22Rv1 (cell line): Measurements from ENCODE around the gene NME3.

Experiments used
- H3K27ac ChIP-seq: fragments of 450-650 bp; 2 replicates; pipeline ENCODE4 v1.5.1; 2017
- ZFX ChIP-seq: fragments of 450-650 bp; IDR thresholded peaks from 2 replicates; pipeline ENCODE4 v1.6.1; 2017; ENCODE audit warnings: antibody characterized with exemption, borderline replicate concordance
- TF ChIP-seq, protein P1 (sequence below): fragments of 450-650 bp; IDR thresholded peaks from 2 replicates; pipeline ENCODE4 v1.5.1; 2017; ENCODE audit warnings: mild to moderate bottlenecking

Gene NME3

DNA sequence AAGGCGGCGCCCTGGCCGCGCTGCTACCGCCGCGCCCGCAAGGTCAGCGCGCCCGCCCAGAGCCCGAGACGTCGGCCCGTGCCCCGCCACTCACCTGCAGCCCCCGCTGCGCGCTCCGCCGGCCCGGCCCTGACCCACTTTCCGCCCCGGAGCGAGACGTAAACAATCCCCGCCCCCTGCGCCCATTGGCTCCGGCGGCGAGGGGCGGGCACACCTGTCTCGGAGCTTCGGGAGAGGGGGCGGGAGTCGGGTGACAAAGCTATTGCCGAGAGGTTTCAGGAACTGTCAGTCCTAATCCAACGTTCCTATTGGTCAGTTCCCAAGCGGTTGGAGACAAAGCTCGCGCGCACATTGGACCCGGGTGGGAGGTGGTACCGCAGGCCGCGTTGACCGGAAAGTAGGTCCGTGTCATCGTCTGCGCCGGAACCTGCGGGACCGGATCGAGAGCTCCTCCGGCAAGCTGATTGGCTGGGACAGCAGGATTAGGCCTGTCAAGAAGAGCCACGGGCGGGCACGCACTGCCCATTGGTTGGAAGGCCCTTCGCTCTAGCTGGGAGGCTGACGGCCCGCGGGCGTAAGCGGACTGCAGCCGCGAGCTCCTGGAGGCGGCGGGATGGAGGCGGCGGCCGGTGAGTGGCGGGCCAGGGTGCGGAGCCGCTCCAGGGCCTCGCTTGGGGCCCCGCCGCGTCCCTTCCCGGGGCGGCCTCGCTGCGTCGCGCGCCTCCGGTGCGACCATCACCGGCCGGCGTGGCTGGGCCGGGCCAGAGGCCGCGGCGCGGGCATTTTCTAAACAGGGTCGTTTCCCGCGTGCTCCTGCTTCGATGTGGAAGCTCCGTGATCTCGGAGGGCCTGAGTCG lies 11.3 kb upstream of the NME3 start, which contains the start of the genes NUBP2 and SPSB3:
Gene NUBP2 (plus strand): TSS at position 553 of the 857 bp plus-strand sequence. CDS start 61 bp downstream, at position 614.
Gene SPSB3 (minus strand): TSS at position 164 of the 857 bp plus-strand sequence. CDS start 1,088 bp downstream, outside the sequence.
- H3K27ac ChIP-seq = peak within 1 kb of the TSS; percentile 93
- TF ChIP-seq, protein P1, sequence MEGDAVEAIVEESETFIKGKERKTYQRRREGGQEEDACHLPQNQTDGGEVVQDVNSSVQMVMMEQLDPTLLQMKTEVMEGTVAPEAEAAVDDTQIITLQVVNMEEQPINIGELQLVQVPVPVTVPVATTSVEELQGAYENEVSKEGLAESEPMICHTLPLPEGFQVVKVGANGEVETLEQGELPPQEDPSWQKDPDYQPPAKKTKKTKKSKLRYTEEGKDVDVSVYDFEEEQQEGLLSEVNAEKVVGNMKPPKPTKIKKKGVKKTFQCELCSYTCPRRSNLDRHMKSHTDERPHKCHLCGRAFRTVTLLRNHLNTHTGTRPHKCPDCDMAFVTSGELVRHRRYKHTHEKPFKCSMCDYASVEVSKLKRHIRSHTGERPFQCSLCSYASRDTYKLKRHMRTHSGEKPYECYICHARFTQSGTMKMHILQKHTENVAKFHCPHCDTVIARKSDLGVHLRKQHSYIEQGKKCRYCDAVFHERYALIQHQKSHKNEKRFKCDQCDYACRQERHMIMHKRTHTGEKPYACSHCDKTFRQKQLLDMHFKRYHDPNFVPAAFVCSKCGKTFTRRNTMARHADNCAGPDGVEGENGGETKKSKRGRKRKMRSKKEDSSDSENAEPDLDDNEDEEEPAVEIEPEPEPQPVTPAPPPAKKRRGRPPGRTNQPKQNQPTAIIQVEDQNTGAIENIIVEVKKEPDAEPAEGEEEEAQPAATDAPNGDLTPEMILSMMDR = no peak
- TF ChIP-seq ZFX = no peak

DNA sequence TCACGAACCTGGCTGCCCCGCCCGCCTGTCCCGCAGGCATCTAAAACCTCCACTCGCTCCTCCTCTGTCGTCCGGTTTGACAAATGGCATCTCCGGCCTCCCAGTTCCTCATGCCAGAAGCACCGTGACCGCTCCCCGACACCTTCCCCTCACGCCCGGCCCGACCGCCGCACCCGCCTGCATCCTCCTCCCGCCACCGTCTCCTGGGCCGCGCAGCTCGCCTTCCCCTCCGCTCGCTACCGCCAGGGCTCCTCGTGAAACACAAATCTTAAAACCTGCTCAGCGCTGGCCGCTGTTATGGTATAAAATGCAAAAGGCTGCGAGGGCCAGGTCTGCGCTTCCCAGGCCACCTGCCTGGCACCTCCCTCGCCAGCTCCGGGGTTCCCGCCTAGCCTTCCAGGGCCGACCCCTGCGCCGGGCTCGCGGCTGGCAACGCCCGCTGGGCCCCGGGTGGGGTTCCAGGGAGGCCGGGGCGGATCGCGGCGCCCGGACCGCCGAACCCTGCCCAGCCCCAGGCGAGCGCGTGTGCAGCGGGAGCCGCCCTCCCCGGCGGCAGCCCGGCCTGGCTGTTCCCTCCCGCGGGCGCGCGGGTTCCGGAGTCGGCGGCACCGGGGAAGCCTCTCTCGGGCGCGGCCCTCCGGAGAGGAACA lies 10.5 kb upstream of the NME3 start:
- TF ChIP-seq, protein P1 = no peak
- H3K27ac ChIP-seq = peak overlapping the region; percentile 93

DNA sequence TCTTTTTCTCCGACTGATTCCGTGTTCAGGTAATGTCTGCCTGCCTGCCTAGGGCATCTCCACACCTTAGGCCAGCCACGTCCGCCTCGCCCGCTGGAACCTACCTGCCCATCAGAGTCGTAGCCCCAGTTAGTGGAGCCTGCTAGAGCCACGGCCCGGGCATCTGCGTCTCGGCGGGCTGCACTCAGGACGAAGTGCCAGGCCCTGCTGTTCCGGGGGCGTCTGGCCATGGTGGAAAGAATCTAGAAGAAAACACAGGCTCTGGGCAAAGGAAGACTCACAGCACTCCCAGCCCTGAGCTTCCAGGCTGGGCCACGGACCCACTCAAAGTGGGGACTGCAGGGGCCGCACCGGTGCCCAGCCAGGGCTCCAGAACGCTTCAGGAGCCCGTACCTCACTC lies 9.9 kb upstream of the NME3 start:
- no peak for TF ChIP-seq ZFX
- TF ChIP-seq, protein P1 = no peak
- peak overlapping the region; percentile 93 for H3K27ac ChIP-seq

DNA sequence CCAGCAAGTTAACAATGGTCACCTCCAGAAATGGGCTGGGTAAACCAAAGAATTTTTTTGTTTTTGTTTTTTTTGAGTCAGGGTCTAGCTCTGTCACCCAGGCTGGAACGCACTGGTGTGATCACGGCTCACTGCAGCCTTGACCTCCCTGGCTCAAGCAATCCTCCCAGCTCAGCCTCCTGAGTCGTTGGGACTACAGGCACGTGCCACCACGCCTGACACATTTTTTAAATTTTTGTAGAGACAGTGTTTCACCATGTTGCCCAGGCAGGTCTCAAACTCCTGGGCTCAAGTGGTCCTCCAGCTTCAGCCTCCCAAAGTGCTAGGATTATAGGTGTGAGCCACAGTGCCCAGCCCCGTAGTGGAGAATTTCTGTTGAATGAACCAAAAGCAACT lies 9.3 kb upstream of the NME3 start:
- TF ChIP-seq, protein P1 = no peak
- TF ChIP-seq ZFX = no peak
- peak overlapping the region; percentile 93 for H3K27ac ChIP-seq

DNA sequence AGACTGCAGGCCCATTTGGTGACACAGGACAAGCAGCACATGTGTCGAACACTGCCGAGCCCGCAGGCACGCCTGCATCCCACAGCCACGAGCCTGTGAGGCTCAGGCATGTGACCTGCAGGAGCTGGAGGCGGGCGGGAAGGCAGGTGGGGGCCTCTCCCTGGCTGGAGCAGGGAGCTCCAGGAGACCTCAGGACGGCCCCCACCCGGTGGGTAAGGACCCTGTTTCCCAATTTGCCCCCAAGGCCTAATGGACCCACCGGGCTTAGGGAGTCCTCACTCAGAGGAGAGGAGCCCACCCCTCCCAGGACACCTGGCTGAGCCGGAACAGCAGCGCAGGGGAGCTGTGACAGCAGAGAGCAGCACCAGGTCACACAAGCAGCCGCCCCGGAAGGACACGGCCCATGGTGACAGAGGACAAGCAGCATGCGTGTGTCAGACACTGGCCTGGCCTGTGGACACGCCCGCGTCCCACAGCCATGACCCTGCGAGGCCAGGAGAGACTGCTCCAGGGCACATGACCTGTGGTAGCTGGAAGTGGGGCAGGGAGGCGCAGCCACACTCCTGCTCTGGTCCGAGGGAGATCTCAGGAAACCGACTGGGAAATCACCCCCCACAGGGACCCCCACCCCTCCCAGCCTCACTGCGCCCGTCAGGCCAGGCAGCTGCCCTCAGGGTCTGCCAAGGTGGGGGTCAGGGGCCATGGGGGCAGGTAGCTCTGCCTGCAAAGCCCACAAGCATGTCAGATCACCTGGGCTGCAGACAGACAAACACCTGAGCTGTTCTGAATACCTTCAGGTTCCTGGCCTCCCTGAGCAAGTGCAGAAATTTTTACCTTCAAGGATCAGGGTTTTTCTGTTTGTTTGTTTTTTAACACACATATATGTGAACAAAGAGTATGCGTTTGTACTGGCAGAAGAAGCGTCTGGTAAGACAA lies 8.7 kb upstream of the NME3 start:
- TF ChIP-seq, protein P1 = no peak
- no peak for TF ChIP-seq ZFX
- H3K27ac ChIP-seq = peak overlapping the region; percentile 93

DNA sequence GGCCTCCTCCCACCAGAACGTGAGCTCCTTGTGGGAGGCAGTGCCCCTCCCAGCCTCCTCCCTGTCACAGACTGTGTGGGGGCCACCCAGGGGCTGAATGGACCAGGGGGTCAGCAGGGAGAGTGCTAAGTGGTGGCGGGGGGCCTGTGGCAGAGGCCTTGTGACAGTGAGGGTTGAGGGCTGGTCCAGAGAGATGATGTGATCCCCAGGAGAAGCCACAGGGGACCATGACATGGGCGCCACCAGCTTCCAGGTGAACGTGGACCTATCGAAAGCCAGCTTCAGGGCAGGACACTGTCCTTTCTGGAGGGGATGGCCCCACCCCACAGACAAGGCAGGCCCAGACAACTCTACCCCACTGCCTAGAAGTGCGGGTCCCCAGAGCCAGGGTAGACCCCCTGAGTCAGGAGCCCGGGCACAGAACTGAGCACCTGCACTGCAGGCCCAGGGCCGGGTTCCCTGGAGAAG lies 7.9 kb upstream of the NME3 start:
- TF ChIP-seq ZFX = no peak
- TF ChIP-seq, protein P1 = no peak
- peak overlapping the region; percentile 93 for H3K27ac ChIP-seq
